ENCODE results near the gene ACVR1.

Gene ACVR1

GRCh38 chr2:157876066-157876785 lies at the start of gene ACVR1:
Gene ACVR1 (minus strand): TSS chr2:157876330. CDS start chr2:157799493, 76,837 bp downstream.
- peak; percentile 82 to 94 for DNase-seq

- DNase-seq = no peak
Measured at GRCh38 chr2:157925071-157925470, 48.9 kb upstream of the ACVR1 start.

- DNase-seq = no peak
Measured at GRCh38 chr2:157923598-157924217, 47.6 kb upstream of the ACVR1 start.

GRCh38 chr2:157922815-157923214 lies 46.7 kb upstream of the ACVR1 start:
- DNase-seq = no peak

- no peak for DNase-seq
Measured at GRCh38 chr2:157922336-157922735, 46.2 kb upstream of the ACVR1 start.

- DNase-seq = no peak
Measured at GRCh38 chr2:157920736-157921135, 44.6 kb upstream of the ACVR1 start.

GRCh38 chr2:157919181-157919580 lies 43.1 kb upstream of the ACVR1 start:
- DNase-seq = no peak

GRCh38 chr2:157918319-157918718 lies 42.2 kb upstream of the ACVR1 start:
- no peak for DNase-seq

- DNase-seq = peak; percentile 22 to 30
Measured at GRCh38 chr2:157911750-157912149, 35.6 kb upstream of the ACVR1 start.

GRCh38 chr2:157911246-157911645 lies 35.1 kb upstream of the ACVR1 start:
- no peak for DNase-seq

- no peak for DNase-seq
Measured at GRCh38 chr2:157905092-157905491, 29.0 kb upstream of the ACVR1 start.

GRCh38 chr2:157903626-157904025 lies 27.5 kb upstream of the ACVR1 start:
- no peak for DNase-seq

GRCh38 chr2:157903151-157903550 lies 27.0 kb upstream of the ACVR1 start:
- DNase-seq = no peak

- DNase-seq = no peak
Measured at GRCh38 chr2:157902692-157903091, 26.6 kb upstream of the ACVR1 start.

GRCh38 chr2:157901325-157901724 lies 25.2 kb upstream of the ACVR1 start:
- DNase-seq = no peak

- no peak for DNase-seq
Measured at GRCh38 chr2:157900684-157901083, 24.6 kb upstream of the ACVR1 start.

- no peak for DNase-seq
Measured at GRCh38 chr2:157900203-157900602, 24.1 kb upstream of the ACVR1 start.

GRCh38 chr2:157899125-157899839 lies 23.2 kb upstream of the ACVR1 start:
- DNase-seq = no peak

GRCh38 chr2:157898591-157898996 lies 22.5 kb upstream of the ACVR1 start:
- DNase-seq = no peak

- no peak for DNase-seq
Measured at GRCh38 chr2:157897106-157897971, 21.2 kb upstream of the ACVR1 start.

- no peak for DNase-seq
Measured at GRCh38 chr2:157895531-157895930, 19.4 kb upstream of the ACVR1 start.

GRCh38 chr2:157894694-157895435 lies 18.7 kb upstream of the ACVR1 start:
- no peak for DNase-seq

Measured in NCI-H526 (cell line).